ENCODE results near the gene KCNF1.

The KCNF1 gene

DNA sequence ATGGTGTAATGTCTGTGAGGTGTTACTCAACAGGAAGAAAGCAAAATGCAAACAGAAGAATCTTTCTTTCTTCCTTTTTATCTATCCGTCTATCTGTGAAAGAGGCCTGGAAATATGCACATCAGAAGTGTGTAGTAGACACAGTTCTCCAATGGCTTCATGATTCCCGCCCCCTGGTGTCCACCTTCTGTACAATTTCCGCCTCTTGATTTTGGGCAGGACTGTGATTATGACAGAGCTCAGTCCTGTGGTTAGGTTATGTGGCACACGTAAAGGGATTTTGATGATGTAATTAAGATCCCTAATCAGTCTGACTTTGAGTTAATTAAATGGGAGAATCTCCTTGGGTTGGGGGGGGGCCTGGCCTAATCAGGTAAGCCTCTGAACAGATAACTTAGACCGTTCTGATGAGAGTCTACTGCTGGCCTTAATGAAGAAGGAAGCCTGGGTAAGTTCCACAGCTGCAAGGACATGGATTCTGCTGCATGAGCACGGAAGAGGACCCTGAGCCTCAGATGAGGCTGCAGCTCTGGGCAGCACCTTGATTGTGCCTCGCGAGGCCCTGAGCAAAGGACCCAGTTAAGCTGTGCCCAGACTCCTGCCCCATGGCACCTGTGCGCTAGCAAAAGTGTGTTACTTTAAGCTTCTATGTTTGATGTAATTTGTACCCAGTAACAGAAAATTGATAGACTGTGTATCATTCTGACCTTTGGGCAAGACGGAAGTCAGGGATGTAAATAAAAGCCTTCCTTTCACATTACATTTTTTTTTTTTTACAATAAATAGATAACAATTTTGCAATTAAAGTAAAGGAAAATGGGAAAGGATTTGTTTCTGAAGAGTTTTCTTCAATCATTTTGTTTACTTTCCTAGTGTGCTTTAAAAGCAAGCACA, 11.3 kb upstream of the KCNF1 start:
- Histone ChIP-seq H3K27ac (ENCODE audit: low read length) (no peak overlapping the region), H3K36me3 (ENCODE audit: insufficient read depth, low read length) (no peaks in the 10 kb centered on the region), H3K27me3 (ENCODE audit: insufficient read depth, low read length, poor library complexity) (no peaks in the 10 kb centered on the region), H3K9ac (ENCODE audit: low read depth, low read length) (no peak overlapping the region), H3K4me2 (ENCODE audit: insufficient read depth, low read length) (no peak overlapping the region), H4K20me1 (ENCODE audit: insufficient read depth, low read length) (no peaks in the 10 kb centered on the region), H3K4me3 (ENCODE audit: low read depth in 1 of 2, low read length in 2 of 2) (no peak overlapping the region), H2AFZ (ENCODE audit: low read depth, low read length) (no peak overlapping the region), H3K9me3 (ENCODE audit: insufficient read depth, low read length, severe bottlenecking) (peaks cover 2% of the 10 kb centered on the region), H3K79me2 (ENCODE audit: insufficient read depth, low read length) (no peaks in the 10 kb centered on the region), H3K4me1 (ENCODE audit: insufficient read depth, low read length) (no peaks in the 10 kb centered on the region)
- no peak for TF ChIP-seq EZH2 (IDR thresholded peaks at IDR 0.05; ENCODE audit: borderline replicate concordance, low read depth, low read length, severe bottlenecking)
- TF ChIP-seq, protein P1, sequence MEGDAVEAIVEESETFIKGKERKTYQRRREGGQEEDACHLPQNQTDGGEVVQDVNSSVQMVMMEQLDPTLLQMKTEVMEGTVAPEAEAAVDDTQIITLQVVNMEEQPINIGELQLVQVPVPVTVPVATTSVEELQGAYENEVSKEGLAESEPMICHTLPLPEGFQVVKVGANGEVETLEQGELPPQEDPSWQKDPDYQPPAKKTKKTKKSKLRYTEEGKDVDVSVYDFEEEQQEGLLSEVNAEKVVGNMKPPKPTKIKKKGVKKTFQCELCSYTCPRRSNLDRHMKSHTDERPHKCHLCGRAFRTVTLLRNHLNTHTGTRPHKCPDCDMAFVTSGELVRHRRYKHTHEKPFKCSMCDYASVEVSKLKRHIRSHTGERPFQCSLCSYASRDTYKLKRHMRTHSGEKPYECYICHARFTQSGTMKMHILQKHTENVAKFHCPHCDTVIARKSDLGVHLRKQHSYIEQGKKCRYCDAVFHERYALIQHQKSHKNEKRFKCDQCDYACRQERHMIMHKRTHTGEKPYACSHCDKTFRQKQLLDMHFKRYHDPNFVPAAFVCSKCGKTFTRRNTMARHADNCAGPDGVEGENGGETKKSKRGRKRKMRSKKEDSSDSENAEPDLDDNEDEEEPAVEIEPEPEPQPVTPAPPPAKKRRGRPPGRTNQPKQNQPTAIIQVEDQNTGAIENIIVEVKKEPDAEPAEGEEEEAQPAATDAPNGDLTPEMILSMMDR (IDR thresholded peaks at IDR 0.05; ENCODE audit: borderline replicate concordance, extremely low read depth, low read length, poor library complexity, severe bottlenecking) = peak; percentile 8
- ATAC-seq (ENCODE audit: insufficient read depth, low read depth) = no peak
- no peak for DNase-seq

DNA sequence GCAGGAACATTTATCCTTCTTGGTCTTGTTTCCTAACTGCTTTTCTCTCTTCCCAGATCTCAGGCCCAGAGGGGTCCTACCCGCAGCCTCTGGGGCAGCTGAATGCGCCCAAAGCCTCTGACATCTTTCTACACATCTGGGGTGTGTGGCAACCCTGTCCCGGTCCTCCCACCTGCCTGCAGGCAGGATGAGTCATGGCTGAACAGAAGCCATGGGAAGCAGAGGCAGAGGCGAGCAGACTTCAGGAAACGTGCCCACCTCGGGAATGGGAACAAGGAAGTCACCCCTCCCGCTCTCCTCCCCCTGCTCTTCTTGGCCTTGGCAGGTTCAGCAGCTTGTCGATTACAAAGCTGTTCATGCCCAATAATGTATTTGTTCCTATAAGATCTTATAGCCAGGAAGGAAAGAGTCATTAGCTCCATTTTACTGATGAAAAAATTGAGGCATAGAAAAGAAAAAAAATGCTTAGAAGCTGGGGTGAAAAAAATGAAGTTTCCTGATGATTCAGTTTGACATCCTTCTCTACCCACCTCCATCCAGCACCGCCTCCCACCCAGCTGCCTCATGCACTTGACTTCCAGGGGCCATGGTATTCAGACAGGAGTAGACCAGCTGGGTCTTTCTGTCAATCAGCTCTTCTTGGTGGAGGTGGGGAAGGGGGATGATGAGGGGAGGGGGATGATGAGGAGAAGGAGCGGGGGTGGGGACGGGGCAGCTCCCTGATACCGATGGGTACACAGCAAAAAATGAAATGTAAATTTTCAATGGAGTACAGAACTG, 10.4 kb upstream of the KCNF1 start:
- no peak for ATAC-seq (ENCODE audit: insufficient read depth, low read depth)
- H3K9me3 ChIP-seq (ENCODE audit: insufficient read depth, low read length, severe bottlenecking) = peaks cover 2% of the 10 kb centered on the region
- H3K27ac ChIP-seq (ENCODE audit: low read length) = no peak overlapping the region

DNA sequence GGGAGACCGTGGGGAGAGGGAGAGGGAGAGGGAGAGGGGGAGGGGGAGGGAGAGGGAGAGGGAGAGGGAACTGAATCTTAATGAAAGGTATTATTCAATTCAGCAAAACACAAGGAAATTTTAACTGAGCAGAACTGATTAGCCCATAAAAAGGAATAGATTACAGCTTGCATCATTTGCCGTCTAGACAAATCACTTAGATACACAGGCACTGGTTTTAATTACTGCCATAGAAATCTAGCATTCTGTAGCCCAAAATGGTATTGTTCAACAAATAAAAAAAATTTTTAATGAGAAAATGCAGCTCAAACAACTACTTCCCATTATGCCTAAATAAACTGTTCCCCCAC, 7.9 kb upstream of the KCNF1 start:
- DNase-seq (no peak), ATAC-seq (ENCODE audit: insufficient read depth, low read depth) (no peak)
- Histone ChIP-seq H3K4me2 (ENCODE audit: insufficient read depth, low read length) (no peak overlapping the region), H3K4me3 (ENCODE audit: low read depth in 1 of 2, low read length in 2 of 2) (no peak overlapping the region), H3K27ac (ENCODE audit: low read length) (no peak overlapping the region), H3K36me3 (ENCODE audit: insufficient read depth, low read length) (no peaks in the 10 kb centered on the region), H3K27me3 (ENCODE audit: insufficient read depth, low read length, poor library complexity) (no peaks in the 10 kb centered on the region), H4K20me1 (ENCODE audit: insufficient read depth, low read length) (0 out of 2 replicates have a peak, but pooled peaks cover 3% of the 10 kb centered on the region), H3K4me1 (ENCODE audit: insufficient read depth, low read length) (no peaks in the 10 kb centered on the region), H2AFZ (ENCODE audit: low read depth, low read length) (no peak overlapping the region), H3K9ac (ENCODE audit: low read depth, low read length) (no peak overlapping the region), H3K79me2 (ENCODE audit: insufficient read depth, low read length) (no peaks in the 10 kb centered on the region), H3K9me3 (ENCODE audit: insufficient read depth, low read length, severe bottlenecking) (peaks cover 2% of the 10 kb centered on the region)
- TF ChIP-seq, protein P1 (IDR thresholded peaks at IDR 0.05; ENCODE audit: borderline replicate concordance, extremely low read depth, low read length, poor library complexity, severe bottlenecking) = no peak
- TF ChIP-seq EZH2 (IDR thresholded peaks at IDR 0.05; ENCODE audit: borderline replicate concordance, low read depth, low read length, severe bottlenecking) = no peak

More for the DNA sequence above, 10.4 kb upstream of the KCNF1 start:
- no peaks in the 10 kb centered on the region for H3K36me3 ChIP-seq (ENCODE audit: insufficient read depth, low read length)
- no peak overlapping the region for H3K4me2 ChIP-seq (ENCODE audit: insufficient read depth, low read length)
- H3K4me1 ChIP-seq (ENCODE audit: insufficient read depth, low read length) = no peaks in the 10 kb centered on the region
- no peaks in the 10 kb centered on the region for H4K20me1 ChIP-seq (ENCODE audit: insufficient read depth, low read length)
- H2AFZ ChIP-seq (ENCODE audit: low read depth, low read length) = no peak overlapping the region
- no peak overlapping the region for H3K4me3 ChIP-seq (ENCODE audit: low read depth in 1 of 2, low read length in 2 of 2)
- no peak for DNase-seq
- no peak overlapping the region for H3K9ac ChIP-seq (ENCODE audit: low read depth, low read length)
- H3K27me3 ChIP-seq (ENCODE audit: insufficient read depth, low read length, poor library complexity) = no peaks in the 10 kb centered on the region
- no peaks in the 10 kb centered on the region for H3K79me2 ChIP-seq (ENCODE audit: insufficient read depth, low read length)
- TF ChIP-seq, protein P1 (IDR thresholded peaks at IDR 0.05; ENCODE audit: borderline replicate concordance, extremely low read depth, low read length, poor library complexity, severe bottlenecking) = no peak
- no peak for TF ChIP-seq EZH2 (IDR thresholded peaks at IDR 0.05; ENCODE audit: borderline replicate concordance, low read depth, low read length, severe bottlenecking)

Data from DND-41 (cell line).